HL-60/S4 (cell line): ENCODE data around the gene BAD.
"Not testable (repeated sequence)": the region's sequence is repeated elsewhere in the genome, so short reads cannot be mapped to it uniquely, and the experiment has no call there.

Experiments
- in situ Hi-C: fragments of 300-500 bp; cut with MboI; formaldehyde crosslinking; loops from 2 replicates; pipeline ENCODE4 v1.14.3; 2022; ENCODE audit warnings: low sequenced_read_pairs

The BAD gene

DNA sequence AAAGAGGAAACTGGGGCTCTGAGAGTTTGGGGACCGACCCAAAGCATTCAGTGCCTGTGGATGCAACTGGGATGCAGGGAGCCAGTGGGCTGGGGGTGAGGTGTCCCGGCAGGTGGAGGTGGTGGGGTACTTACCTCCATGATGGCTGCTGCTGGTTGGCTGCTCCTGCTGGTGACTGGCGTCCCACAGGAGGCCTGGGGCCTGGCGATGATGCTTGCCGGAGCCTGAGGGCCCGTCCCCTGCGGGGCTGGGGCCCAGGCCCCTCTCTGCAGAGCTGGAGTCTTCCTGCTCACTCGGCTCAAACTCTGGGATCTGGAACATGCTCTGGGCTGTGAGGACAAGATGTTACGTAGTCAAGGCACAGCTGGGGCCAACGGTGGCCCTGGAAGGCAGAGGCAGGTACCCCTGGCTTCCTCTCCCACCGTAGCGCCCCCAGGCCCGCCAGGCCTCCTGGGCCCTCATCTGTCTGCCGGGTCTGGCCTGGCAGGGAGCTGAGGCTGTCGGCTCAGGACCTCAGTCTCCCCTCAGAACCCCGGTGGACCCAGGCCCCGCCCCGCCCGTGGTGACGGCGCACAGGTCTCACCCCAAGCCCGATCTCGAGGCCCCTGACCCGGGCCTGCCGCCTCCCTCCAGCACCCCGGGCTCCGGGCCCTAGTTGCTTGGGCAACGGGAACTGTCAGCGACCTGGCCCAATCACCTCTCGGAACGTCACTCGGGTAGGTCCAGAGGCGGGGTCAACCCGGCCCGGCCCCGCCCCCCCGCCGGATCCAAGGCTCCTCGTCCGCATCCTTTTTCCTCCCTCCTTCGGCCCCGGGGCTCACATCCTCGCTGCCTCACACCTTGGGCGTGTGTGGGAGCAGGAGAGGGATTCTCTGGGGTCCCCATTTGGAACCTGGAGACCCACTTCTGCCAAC, at the start of gene BAD:
TSS of gene BAD (minus strand) at position 618 of the 914 bp plus-strand sequence. CDS start at position 321, 297 bp downstream.
- in situ Hi-C loops: no loop called here

- in situ Hi-C loops: no loop called here
Observed at GRCh38 chr11:64333556-64333955, 49.1 kb upstream of the BAD start.

DNA sequence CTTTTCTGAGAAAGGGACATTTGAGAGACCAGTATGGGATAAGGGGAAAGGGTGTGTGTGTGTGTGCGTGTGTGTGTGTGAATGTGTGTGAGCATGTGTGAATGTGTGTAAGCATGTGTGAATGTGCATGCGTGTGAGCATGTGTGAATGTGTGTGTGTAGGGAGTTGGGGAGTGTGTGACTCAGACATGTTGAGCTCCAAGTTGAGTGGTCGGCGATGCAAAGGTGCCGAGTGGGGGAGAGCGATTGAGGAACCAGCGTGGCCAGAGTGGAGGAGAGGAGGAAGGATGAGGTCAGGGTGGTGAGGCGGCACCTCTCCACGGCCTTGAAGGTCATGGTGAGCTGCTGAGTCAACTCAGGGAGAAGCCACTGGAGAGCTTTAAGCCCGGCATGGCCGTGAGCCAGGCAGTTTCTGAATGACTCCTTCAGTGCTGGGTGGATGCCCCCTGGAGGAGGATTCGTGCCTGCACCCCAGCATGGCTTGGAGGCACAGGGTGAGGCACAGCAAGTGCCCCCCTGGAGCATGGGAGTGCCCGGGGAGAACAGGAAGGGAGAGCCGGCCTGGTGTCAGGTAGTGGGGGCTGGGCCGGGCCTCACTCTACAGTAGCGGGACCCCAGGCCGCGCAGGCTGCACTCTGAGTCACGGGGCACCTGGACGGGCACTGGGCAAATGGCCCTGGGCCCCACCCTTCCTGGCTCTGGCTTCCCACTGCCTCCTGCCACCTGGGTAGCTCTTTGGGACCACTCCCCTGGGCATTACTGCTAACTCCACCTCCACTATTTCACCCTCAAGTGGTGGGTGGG, 47.3 kb upstream of the BAD start:
- in situ Hi-C loops: no loop called here

DNA sequence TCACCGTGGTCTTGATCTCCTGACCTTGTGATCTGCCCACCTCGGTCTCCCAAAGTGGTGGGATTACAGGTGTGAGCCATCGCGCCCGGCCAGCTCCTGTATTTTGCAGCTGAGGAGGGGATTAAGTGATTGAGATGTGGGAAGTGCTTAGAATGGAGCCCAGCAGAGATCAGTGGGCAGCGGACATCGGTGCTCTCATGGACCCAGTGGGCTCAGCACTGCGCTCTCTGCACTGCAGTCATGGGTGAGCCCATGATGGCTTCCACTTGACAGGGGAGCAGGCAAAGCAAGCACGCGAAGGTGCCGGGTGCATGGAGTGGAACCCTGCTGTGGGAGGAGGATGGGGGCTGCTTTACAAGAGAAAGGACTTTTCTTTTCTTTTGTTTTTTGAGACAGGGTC, 46.4 kb upstream of the BAD start:
- in situ Hi-C loops: no loop called here

DNA sequence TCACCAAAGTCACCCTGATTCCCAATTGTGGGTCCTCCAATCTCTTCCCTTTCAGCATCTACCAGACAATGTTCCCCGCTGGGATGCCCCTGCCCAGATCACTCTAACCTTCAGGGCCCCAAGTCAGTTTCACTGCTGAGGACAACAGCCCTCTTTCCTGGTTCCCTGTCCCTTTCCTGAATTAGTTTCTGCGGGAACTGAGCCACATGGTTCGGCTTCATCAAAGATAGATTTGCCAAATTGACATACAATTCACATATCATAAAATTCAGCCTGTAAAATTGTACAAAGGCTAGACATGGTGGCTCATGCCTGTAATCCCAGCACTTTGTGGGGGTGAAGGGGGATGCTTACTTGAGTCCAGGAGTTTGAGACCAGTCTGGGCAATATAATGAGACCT, 43.5 kb upstream of the BAD start:
- in situ Hi-C loops: no loop called here

- in situ Hi-C loops: no loop called here
Observed at GRCh38 chr11:64327375-64327774, 42.9 kb upstream of the BAD start.

GRCh38 chr11:64324692-64325469, 40.4 kb upstream of the BAD start:
- in situ Hi-C loops: no loop called here

DNA sequence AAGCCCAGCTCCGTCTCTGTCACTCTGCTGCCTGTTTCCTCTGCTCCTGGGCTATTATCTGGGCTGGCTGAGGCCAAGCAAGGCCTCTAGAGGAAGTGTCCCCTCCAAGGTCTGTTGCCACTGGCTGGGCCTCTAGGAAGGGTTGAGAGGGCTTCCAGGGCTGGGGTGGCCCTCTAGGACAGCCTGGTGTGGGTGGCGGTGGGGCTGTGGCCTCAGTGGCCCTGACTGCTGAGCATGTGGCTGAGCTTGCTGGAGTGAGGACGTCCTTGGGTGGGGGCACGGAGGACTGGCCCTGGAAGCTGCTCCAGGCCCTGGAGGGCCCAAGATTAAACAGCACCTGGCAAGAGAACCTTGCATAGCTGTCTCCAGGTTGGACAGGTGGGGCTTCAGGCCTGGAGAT, 39.5 kb upstream of the BAD start:
- in situ Hi-C loops: not testable (repeated sequence)

GRCh38 chr11:64323373-64323772, 38.9 kb upstream of the BAD start:
- in situ Hi-C loops: no loop called here

GRCh38 chr11:64322925-64323260, 38.4 kb upstream of the BAD start:
- in situ Hi-C loops: no loop called here

GRCh38 chr11:64321533-64321932, 37.1 kb upstream of the BAD start:
- in situ Hi-C loops: no loop called here

GRCh38 chr11:64321026-64321425, 36.6 kb upstream of the BAD start:
- in situ Hi-C loops: no loop called here

DNA sequence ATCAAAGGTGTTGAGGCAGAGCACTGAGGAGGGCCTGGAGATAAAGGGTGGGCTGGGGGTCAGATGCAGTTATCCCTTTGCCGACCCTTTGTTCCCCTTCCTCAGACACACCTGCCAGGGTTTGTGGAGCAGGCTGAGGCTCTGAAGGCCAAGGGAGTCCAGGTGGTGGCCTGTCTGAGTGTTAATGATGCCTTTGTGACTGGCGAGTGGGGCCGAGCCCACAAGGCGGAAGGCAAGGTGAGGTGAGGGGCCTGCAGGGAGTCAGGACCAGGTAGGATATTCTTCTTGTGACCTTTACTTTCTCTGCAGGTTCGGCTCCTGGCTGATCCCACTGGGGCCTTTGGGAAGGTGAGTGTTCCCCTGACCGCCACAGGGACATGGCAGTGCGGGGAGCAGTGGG, 36.1 kb upstream of the BAD start:
- in situ Hi-C loops: no loop called here

GRCh38 chr11:64318766-64319761, 34.6 kb upstream of the BAD start:
- in situ Hi-C loops: no loop called here

GRCh38 chr11:64317961-64318765, 33.7 kb upstream of the BAD start, which contains the start of gene PRDX5:
Gene PRDX5 (plus strand): TSS chr11:64318121. CDS start chr11:64318216, 95 bp downstream.
- in situ Hi-C loops: no loop called here

GRCh38 chr11:64317325-64317960, 33.0 kb upstream of the BAD start, which contains the start of gene TRMT112:
Gene TRMT112 (minus strand): TSS chr11:64317559. CDS start chr11:64317526, 33 bp downstream.
- in situ Hi-C loops: no loop called here

DNA sequence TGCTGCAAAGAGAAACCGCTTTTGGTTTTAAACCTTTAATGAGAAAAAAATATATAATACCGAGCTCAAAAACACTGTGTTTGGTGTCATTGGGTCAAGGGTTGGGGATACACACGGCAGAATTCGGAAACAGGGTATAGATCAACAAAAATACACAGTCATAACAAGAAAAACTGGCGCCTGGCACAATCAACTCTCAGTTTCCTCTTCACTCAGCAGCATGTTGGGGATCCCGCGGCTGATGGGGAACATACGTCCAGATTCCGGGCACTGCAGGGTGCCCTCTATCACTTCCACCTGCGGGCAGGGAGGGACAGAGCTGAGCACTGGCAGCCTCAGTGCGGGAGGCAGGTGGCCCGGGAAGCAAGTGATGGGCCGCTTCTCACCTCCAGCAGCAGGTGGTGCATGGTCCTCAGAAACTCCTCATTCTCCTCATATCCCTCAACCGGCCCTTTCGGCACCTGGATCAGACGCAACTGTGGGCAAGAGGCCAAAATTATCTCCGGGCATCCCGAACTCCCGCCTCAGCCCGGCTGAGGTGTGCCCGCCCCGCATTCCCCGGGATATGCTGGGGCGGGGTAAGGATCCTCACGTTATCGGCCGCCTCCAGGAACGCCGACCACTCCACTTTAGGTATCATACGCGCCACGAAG, 32.3 kb upstream of the BAD start:
- in situ Hi-C loops: no loop called here
